ENCODE results near the gene SPATA32. TPM values are rescaled to one million over a fixed set of nuclear protein-coding genes. Genes with fewer than 3 reads are reported as not detected.
A peak's percentile ranks its signal among the peaks of the same experiment; 100 is the strongest.

SPATA32 gene
- total RNA-seq, 2 donors from 2014 or later: 1.0 TPM; not detected in 1

DNA sequence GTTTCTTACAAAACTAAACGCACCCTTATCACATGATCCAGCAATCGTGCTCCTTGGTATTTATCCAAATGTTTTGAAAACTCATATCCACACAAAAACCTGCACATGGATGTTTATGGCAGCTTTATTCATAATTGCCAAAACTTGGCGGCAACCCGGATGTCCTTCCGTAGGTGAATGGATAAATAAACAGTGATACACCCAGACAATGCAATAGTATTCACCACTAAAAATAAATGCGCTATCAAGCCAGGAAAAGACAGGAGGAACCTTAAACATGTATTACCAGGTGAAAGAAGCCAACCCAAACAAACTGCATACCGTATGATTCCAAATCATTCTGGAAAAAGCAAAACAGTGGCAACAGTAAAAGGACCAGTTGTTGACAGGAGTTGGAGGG lies 10.0 kb downstream of the SPATA32 start:
- no peak overlapping the region for H3K27ac ChIP-seq
- H3K27me3 ChIP-seq: no peaks in the 10 kb centered on the region
- intact Hi-C loops (cut with DNase I): no loop called here
- ATAC-seq: no peak
- no peak for DNase-seq
- WGBS, 2 donors: 38 to 46% methylated on average over 7 of the region's 7 CpGs
- no peak overlapping the region for H3K4me3 ChIP-seq
- H3K4me1 ChIP-seq: peaks cover 16% of the 10 kb centered on the region
- TF ChIP-seq POLR2A (IDR thresholded peaks at IDR 0.05): no peak
- TF ChIP-seq, protein P1, sequence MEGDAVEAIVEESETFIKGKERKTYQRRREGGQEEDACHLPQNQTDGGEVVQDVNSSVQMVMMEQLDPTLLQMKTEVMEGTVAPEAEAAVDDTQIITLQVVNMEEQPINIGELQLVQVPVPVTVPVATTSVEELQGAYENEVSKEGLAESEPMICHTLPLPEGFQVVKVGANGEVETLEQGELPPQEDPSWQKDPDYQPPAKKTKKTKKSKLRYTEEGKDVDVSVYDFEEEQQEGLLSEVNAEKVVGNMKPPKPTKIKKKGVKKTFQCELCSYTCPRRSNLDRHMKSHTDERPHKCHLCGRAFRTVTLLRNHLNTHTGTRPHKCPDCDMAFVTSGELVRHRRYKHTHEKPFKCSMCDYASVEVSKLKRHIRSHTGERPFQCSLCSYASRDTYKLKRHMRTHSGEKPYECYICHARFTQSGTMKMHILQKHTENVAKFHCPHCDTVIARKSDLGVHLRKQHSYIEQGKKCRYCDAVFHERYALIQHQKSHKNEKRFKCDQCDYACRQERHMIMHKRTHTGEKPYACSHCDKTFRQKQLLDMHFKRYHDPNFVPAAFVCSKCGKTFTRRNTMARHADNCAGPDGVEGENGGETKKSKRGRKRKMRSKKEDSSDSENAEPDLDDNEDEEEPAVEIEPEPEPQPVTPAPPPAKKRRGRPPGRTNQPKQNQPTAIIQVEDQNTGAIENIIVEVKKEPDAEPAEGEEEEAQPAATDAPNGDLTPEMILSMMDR (IDR thresholded peaks at IDR 0.05): no peak
- H3K36me3 ChIP-seq (replicated peaks in 1 of 2; ENCODE audit: insufficient read depth in 1 of 2, low read depth in 2 of 2): no peaks in the 10 kb centered on the region
- no peaks in the 10 kb centered on the region for H3K9me3 ChIP-seq

DNA sequence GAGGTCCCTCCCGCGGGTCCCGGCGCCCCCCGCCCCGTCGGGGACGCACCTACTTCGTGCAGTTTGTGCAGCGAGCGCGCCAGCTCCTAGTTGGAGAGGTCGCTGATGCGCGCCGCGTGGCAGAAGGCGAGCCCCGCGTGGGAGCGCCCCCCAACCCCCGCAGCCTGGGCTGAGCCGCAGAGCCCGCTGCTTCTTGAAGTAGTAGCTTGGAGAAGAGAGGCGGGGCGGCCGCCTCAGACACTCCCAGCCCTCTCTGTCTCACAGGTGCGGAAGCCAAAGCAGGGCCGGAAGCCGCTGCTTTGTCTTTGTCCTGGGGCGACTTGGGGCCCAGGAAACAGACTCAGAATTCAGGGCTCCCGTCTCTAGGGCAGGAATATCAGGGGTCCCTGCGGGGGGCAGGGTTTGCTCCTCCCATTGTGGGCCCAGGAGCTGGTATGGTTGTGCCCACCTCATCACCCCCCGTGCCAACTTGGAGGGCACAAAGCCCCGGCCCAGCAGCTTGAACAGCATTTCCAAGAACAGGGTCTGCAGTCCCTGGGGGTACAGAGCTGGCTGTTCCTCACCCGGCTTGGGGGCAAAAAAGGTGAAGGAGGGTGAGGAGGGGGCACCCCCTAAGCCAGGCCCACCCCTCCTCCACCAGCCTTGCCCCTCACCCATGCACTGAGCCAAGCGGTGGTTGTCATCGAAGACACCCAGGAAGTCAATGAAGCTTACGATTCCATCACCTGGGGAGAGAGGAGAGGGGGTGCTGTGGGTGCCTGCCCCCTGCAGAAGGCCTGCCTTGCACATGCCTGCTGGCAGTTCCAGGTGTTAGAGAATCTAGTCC lies 13.5 kb downstream of the SPATA32 start:
- WGBS, 2 donors: 7 to 13% methylated on average over 13 to 39 of the region's 39 CpGs
- H3K27me3 ChIP-seq: no peaks in the 10 kb centered on the region
- H3K4me3 ChIP-seq: peak overlapping the region; percentile 12 to 34
- TF ChIP-seq POLR2A (IDR thresholded peaks at IDR 0.05): peak in 1 of 3 donors; percentile 42
- TF ChIP-seq, protein P1 (IDR thresholded peaks at IDR 0.05): no peak
- H3K9me3 ChIP-seq: no peaks in the 10 kb centered on the region
- ATAC-seq (peak; percentile 45), DNase-seq (peak; percentile 55 to 72 (median 64))
- peaks cover 23% of the 10 kb centered on the region for H3K4me1 ChIP-seq
- H3K27ac ChIP-seq: peak overlapping the region; percentile 58 to 87 (median 81)
- H3K36me3 ChIP-seq (replicated peaks in 1 of 2; ENCODE audit: insufficient read depth in 1 of 2, low read depth in 2 of 2): no peaks in the 10 kb centered on the region
- intact Hi-C loops (cut with DNase I): no loop called here

DNA sequence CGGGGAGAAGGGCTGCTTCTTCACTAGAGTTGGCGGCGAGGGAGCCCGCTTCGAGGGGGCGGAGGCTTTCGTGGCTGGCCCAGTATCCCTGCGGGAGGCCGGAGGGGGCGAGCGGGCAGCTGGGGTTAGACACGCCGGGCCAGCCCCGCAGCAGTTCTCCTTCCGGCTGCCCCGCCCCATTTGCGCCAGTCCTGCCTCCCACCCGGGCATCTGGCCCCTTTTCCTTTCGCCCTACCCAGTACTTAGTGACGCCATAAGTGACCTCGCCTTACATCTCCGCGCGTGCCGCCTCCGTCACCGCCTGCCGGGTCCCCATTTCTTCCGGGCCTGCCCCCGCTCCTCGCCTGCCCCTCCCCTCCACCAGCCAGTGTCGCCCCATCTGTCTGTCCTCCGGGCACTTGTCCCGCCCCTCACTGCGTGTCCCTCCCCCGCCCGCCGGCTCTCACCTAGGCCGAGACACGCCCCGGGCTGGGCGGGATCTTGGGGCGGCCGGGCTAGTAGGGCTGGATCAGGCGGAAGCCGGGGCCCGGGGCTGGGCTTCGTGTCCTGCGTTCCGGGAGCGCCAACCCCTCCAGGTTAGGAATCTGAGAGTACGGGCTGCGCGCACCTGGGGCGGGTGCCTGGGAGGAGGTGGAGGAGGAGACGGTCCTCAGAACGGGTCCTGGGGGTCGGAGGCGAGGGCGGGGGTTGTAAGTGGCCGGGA lies 14.3 kb downstream of the SPATA32 start:
- WGBS, 2 donors: 0 to 2% methylated on average over 37 to 61 of the region's 61 CpGs
- Histone ChIP-seq H3K27me3 (no peaks in the 10 kb centered on the region), H3K27ac (peak overlapping the region; percentile 58 to 87 (median 81)), H3K4me3 (peak overlapping the region; percentile 12 to 34), H3K4me1 (peaks cover 23% of the 10 kb centered on the region), H3K9me3 (no peaks in the 10 kb centered on the region), H3K36me3 (replicated peaks in 1 of 2; ENCODE audit: insufficient read depth in 1 of 2, low read depth in 2 of 2) (no peaks in the 10 kb centered on the region)
- peak; percentile 94 for ATAC-seq
- peak; percentile 96 to 99 (median 97) for DNase-seq
- peak; percentile 69 to 89 (median 89) for TF ChIP-seq POLR2A (IDR thresholded peaks at IDR 0.05)
- TF ChIP-seq, protein P1 (IDR thresholded peaks at IDR 0.05): peak in 1 of 7 experiments; percentile 1
- intact Hi-C loops (cut with DNase I): no loop called here

DNA sequence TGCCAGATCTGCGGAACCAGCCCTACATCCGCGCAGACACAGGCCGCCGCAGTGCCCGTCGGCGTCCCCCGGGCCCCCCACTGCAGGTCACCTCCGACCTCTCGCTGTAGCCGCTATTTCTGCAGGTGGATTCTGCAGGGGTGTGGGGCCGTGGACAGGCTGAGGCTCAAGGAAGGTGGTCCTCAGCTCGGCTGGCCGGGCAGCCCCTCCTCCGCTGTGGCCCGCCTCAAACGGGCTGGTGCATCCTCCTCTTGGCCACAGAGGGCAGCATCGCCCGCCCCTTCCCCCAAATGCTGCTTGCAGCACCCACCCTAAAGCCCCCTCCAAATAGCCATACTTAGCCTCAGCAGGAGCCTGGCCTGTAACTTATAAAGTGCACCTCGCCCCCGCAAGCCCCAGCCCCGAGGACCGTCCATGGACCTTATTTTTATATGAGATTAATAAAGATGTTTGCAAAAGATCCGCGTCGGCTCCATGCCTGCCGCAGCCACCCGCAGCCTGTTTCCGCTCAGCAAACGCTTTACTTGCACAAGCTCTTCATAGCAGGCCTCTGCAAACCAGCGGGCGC lies 14.9 kb downstream of the SPATA32 start:
- H3K4me3 ChIP-seq: peak overlapping the region; percentile 12 to 34
- intact Hi-C loops (cut with DNase I): no loop called here
- ATAC-seq (no peak), DNase-seq (peak in 1 of 4 donors; percentile 48)
- no peaks in the 10 kb centered on the region for H3K27me3 ChIP-seq
- peak overlapping the region; percentile 58 to 87 (median 81) for H3K27ac ChIP-seq
- 5 to 22% methylated on average over 16 to 33 of the region's 33 CpGs for WGBS, 2 donors
- H3K4me1 ChIP-seq: peaks cover 26% of the 10 kb centered on the region
- no peaks in the 10 kb centered on the region for H3K36me3 ChIP-seq (replicated peaks in 1 of 2; ENCODE audit: insufficient read depth in 1 of 2, low read depth in 2 of 2)
- no peaks in the 10 kb centered on the region for H3K9me3 ChIP-seq
- no peak for TF ChIP-seq POLR2A (IDR thresholded peaks at IDR 0.05)
- TF ChIP-seq, protein P1 (IDR thresholded peaks at IDR 0.05): peak in 5 of 7 experiments; percentile 20 to 46 (median 29)

Data from body of pancreas (tissue), 4 donors.